SK-N-SH (cell line): ENCODE measurements around the gene UBASH3B. TPM values are rescaled to one million over a fixed set of nuclear protein-coding genes. Genes with fewer than 3 reads are reported as not detected.

Experiments used
- CTCF ChIA-PET: fragments of 300-600, 350-600 bp; formaldehyde crosslinking; extraction: SDS; loops from one replicate; lab custom pipeline; 2021; lab: Yijun Ruan, JAX
- POLR2A ChIA-PET: fragments of 350-600 bp; sonication (Branson Sonifier 250); formaldehyde crosslinking; extraction: SDS; loops from one replicate; lab custom pipeline; 2020; ENCODE audit warnings: antibody characterized with exemption, inconsistent platforms; lab: Yijun Ruan, JAX
- DNase-seq: peaks from one replicate; pipeline ENCODE4 v3.0.0; 2012
- H2AFZ ChIP-seq: fragments of 200-600 bp; sonication (generic); 2 replicates; pipeline ENCODE4 v1.8.1; 2016; ENCODE audit warnings: antibody characterized with exemption, mild to moderate bottlenecking, low read depth
- H3F3A ChIP-seq: fragments of 200-600 bp; sonication (generic); replicated peaks from 2 replicates; pipeline ENCODE3; 2016; ENCODE audit warnings: antibody characterized with exemption, mild to moderate bottlenecking; ENCODE audit not compliant: insufficient read depth
- H3K27ac ChIP-seq, 2 experiments: fragments of 200-500 bp in 1 of 2; fragments of 200-600 bp in 1 of 2; sonication (Bioruptor generic) in 1 of 2; sonication (generic), shearing (Covaris generic) in 1 of 2; 2 replicates each; pipeline versions ENCODE4 v1.5.1 to v1.6.1; 2014 to 2016; ENCODE audit warnings: low read depth in 2 of 2, inconsistent platforms in 1 of 2, low read length in 1 of 2, mild to moderate bottlenecking in 1 of 2, mixed read lengths in 1 of 2
- H3K27me3 ChIP-seq: fragments of 200-600 bp; sonication (generic), shearing (Covaris generic); 2 replicates; pipeline ENCODE4 v1.6.1; 2016; ENCODE audit warnings: mixed run types; ENCODE audit not compliant: insufficient read depth
- H3K36me3 ChIP-seq, 2 experiments: fragments of 200-500 bp in 1 of 2; fragments of 200-600 bp in 1 of 2; sonication (Bioruptor generic) in 1 of 2; sonication (generic) in 1 of 2; replicated peaks in 1 of 2; 2 replicates each; pipeline versions ENCODE3 to v1.5.1; 2014 to 2016; ENCODE audit warnings: low read length in 1 of 2, mild to moderate bottlenecking in 1 of 2; ENCODE audit not compliant: insufficient read depth in 2 of 2, control insufficient read depth in 1 of 2
- H3K4me1 ChIP-seq, 2 experiments: fragments of 200-500 bp in 1 of 2; fragments of 200-600 bp in 1 of 2; sonication (Bioruptor generic) in 1 of 2; sonication (generic), shearing (Covaris generic) in 1 of 2; 2 replicates each; pipeline versions ENCODE4 v1.5.1 to v1.6.1; 2014 to 2016; ENCODE audit warnings: low read depth in 1 of 2, low read length in 1 of 2, mixed run types in 1 of 2; ENCODE audit not compliant: insufficient read depth in 2 of 2, control insufficient read depth in 1 of 2
- H3K4me2 ChIP-seq: fragments of 200-600 bp; sonication (generic), shearing (Covaris generic); 2 replicates; pipeline ENCODE4 v1.6.1; 2017; ENCODE audit warnings: mixed run types
- H3K4me3 ChIP-seq, 2 experiments: fragments of 200-500 bp in 1 of 2; fragments of 200-600 bp in 1 of 2; sonication (Bioruptor generic) in 1 of 2; sonication (generic), shearing (Covaris generic) in 1 of 2; 2 replicates each; pipeline versions ENCODE4 v1.5.1 to v1.8.1; 2014 to 2016; ENCODE audit warnings: low read depth in 2 of 2, inconsistent platforms in 1 of 2, low read length in 1 of 2, mild to moderate bottlenecking in 1 of 2, mixed read lengths in 1 of 2, moderate library complexity in 1 of 2
- H3K79me2 ChIP-seq: fragments of 200-600 bp; sonication (generic); 2 replicates; pipeline ENCODE4 v1.8.1; 2017; ENCODE audit warnings: mild to moderate bottlenecking; ENCODE audit not compliant: insufficient read depth
- H3K9ac ChIP-seq: fragments of 200-600 bp; sonication (generic); 2 replicates; pipeline ENCODE4 v1.6.1; 2017; ENCODE audit warnings: mixed run types
- H3K9me2 ChIP-seq: fragments of 200-600 bp; sonication (generic); 2 replicates; pipeline ENCODE4 v1.6.1; 2017; ENCODE audit warnings: mixed run types
- H3K9me3 ChIP-seq: fragments of 200-600 bp; sonication (generic); 2 replicates; pipeline ENCODE4 v1.6.1; 2017; ENCODE audit warnings: mixed run types, mild to moderate bottlenecking, moderate library complexity
- H4K20me1 ChIP-seq: fragments of 200-600 bp; sonication (generic); 2 replicates; pipeline ENCODE4 v1.6.1; 2017; ENCODE audit warnings: mild to moderate bottlenecking, mixed run types; ENCODE audit not compliant: insufficient read depth
- ELF1 ChIP-seq: IDR thresholded peaks from 2 replicates; pipeline ENCODE4 v1.4.0; 2012
- EP300 ChIP-seq, 2 experiments: IDR thresholded peaks; 2 replicates each; pipeline versions ENCODE4 v1.4.0 to v1.6.1; 2012; ENCODE audit warnings: borderline replicate concordance in 1 of 2, low read depth in 1 of 2, low read length in 1 of 2
- IRF3 ChIP-seq: fragments of 150-350 bp; IDR thresholded peaks from 2 replicates; pipeline ENCODE4 v1.6.1; 2016; ENCODE audit warnings: mild to moderate bottlenecking, low read depth, low read length
- JUND ChIP-seq: IDR thresholded peaks from 2 replicates; pipeline ENCODE4 v1.4.0; 2012
- NFIC ChIP-seq: IDR thresholded peaks from 2 replicates; pipeline ENCODE4 v1.4.0; 2012; ENCODE audit warnings: borderline replicate concordance
- PBX3 ChIP-seq: IDR thresholded peaks from 2 replicates; pipeline ENCODE4; 2012
- POLR2AphosphoS5 ChIP-seq: IDR thresholded peaks from 2 replicates; pipeline ENCODE4 v1.6.1; 2012; ENCODE audit warnings: low read depth, low read length
- REST ChIP-seq: IDR thresholded peaks from 2 replicates; pipeline ENCODE4 v1.6.1; 2012; ENCODE audit warnings: mild to moderate bottlenecking, low read depth, low read length, moderate library complexity
- RFX5 ChIP-seq: IDR thresholded peaks from 2 replicates; pipeline ENCODE4 v1.6.1; 2012; ENCODE audit warnings: mild to moderate bottlenecking, improper control_type of control experiment, low read length
- SIN3A ChIP-seq: IDR thresholded peaks from 2 replicates; pipeline ENCODE4 v1.6.1; 2012; ENCODE audit warnings: low read depth, mild to moderate bottlenecking, low read length, moderate library complexity, borderline replicate concordance
- TAF1 ChIP-seq: IDR thresholded peaks from 2 replicates; pipeline ENCODE4 v1.6.1; 2012; ENCODE audit warnings: low read depth, mild to moderate bottlenecking, low read length, moderate library complexity, borderline replicate concordance
- TCF12 ChIP-seq: IDR thresholded peaks from 2 replicates; pipeline ENCODE4 v1.4.0; 2012
- ZBTB33 ChIP-seq: IDR thresholded peaks from 2 replicates; pipeline ENCODE4 v1.4.0; 2012; ENCODE audit warnings: low read depth, borderline replicate concordance
- WGBS: methylation state at CpG from one replicate; pipeline ENCODE4 v1.1.6; 2017; ENCODE audit warnings: low lambda C conversion rate; 5-methylcytosine and 5-hydroxymethylcytosine counted together
- polyA plus RNA-seq, 3 experiments: library from polyadenylated mRNA; depleted of rRNA; stranded (reverse); fragments of >200 nt; gene quantifications; 2 replicates each; pipeline ENCODE4 v1.2.3, GENCODE V29; 2012

Gene UBASH3B
- polyA plus RNA-seq, 1 of the 3 experiments (the other 2 are of a cell fraction), result 10.4 TPM

GRCh38 chr11:122809866-122810265 lies 154.3 kb downstream of the UBASH3B start:
- Histone ChIP-seq H3K27ac (no peak overlapping the region), H3K36me3 (peaks cover 0 to 24% of the 10 kb centered on the region in 2 experiments), H3K9me2 (no peaks in the 10 kb centered on the region), H3K9me3 (no peaks in the 10 kb centered on the region), H4K20me1 (no peaks in the 10 kb centered on the region), H3K9ac (no peak overlapping the region), H3F3A (peaks cover 3% of the 10 kb centered on the region), H3K4me1 (peaks cover 3 to 4% of the 10 kb centered on the region in 2 experiments; a peak in 3 of 4 replicates), H2AFZ (no peak overlapping the region), H3K27me3 (no peaks in the 10 kb centered on the region), H3K79me2 (no peaks in the 10 kb centered on the region), H3K4me2 (no peak overlapping the region), H3K4me3 (no peak overlapping the region)
- CTCF ChIA-PET, result interaction anchor here (0.6 to 4.2 kb wide), 6 partner anchors 12 to 44 kb away, joined by 3 to 26 read pairs (median 4); no protein-coding TSS in a partner anchor
- DNase-seq, result no peak
- TF ChIP-seq JUND (no peak), TAF1 (no peak), POLR2AphosphoS5 (no peak), SIN3A (no peak), TCF12 (no peak), PBX3 (no peak), ELF1 (no peak), EP300 (IDR thresholded peaks at IDR 0.05; ENCODE audit: borderline replicate concordance in 1 of 2, low read depth in 1 of 2, low read length in 1 of 2) (no peak), RFX5 (no peak), IRF3 (no peak), ZBTB33 (no peak), REST (no peak), NFIC (no peak)
- 96% methylated on average over 3 of the region's 3 CpGs for WGBS
- POLR2A ChIA-PET, result no interaction called here
